ENCODE results near the gene TERT. TPM values are rescaled to one million over a fixed set of nuclear protein-coding genes. Genes with fewer than 3 reads are reported as not detected.

Gene TERT
- total RNA-seq, 1 experiment from 2014 or later, result 6.1 TPM

DNA sequence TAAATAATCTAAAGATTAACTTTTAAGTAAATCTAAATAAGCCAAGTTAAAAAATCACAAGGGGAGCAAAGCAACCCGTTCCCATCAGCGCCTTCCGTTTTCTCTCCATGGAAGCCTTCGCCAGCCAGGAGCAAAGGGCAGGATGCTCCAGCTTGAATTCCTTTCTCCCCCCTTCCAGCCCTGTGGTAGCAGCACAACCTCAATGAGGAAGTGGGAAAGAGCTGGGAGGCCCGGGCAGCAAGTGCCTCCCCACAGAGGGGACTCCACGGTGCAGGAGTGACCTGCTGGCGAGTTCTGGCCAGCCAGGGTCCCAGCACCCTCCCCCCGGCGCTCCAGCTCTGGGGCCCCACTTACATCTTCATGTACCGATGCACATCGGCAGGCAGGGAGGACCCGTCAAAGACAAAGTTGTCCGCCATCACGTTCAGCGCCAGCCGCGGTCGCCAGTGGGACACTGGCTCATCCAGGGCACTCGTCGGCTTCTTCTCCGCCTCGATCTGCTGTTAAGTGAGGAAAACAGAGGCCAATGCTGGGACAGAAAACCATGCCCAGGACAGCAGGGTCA, 43.7 kb upstream of the TERT start:
- Histone ChIP-seq H3K4me3 (ENCODE audit: low read depth, low read length) (no peak overlapping the region), H3K27me3 (replicated peaks; ENCODE audit: control insufficient read depth, insufficient read depth, low read length) (no peaks in the 10 kb centered on the region), H3K36me3 (ENCODE audit: control insufficient read depth, insufficient read depth, low read length) (peaks cover 3% of the 10 kb centered on the region), H3K9me3 (no peaks in the 10 kb centered on the region), H3K4me1 (no peaks in the 10 kb centered on the region)
- peaks cover 56% of the 10 kb centered on the region for H3K36me3 Mint-ChIP-seq (ENCODE audit: insufficient read depth, unreplicated experiment)
- POLR2A ChIA-PET, result interaction anchor here (0.7 kb wide), 1 partner anchor 42 kb away, joined by 4 read pairs; no protein-coding TSS in a partner anchor
- H3K4me3 Mint-ChIP-seq (ENCODE audit: unreplicated experiment), result no peak overlapping the region
- CTCF ChIA-PET, result no interaction called here
- TF ChIP-seq, protein P1, sequence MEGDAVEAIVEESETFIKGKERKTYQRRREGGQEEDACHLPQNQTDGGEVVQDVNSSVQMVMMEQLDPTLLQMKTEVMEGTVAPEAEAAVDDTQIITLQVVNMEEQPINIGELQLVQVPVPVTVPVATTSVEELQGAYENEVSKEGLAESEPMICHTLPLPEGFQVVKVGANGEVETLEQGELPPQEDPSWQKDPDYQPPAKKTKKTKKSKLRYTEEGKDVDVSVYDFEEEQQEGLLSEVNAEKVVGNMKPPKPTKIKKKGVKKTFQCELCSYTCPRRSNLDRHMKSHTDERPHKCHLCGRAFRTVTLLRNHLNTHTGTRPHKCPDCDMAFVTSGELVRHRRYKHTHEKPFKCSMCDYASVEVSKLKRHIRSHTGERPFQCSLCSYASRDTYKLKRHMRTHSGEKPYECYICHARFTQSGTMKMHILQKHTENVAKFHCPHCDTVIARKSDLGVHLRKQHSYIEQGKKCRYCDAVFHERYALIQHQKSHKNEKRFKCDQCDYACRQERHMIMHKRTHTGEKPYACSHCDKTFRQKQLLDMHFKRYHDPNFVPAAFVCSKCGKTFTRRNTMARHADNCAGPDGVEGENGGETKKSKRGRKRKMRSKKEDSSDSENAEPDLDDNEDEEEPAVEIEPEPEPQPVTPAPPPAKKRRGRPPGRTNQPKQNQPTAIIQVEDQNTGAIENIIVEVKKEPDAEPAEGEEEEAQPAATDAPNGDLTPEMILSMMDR (IDR thresholded peaks at IDR 0.05; ENCODE audit: insufficient read depth in 1 of 2, low read depth in 1 of 2, low read length in 1 of 2, severe bottlenecking in 1 of 2, unreplicated experiment in 1 of 2), result no peak
- BruUV-seq (replicated peaks), result no TSS peak
- intact Hi-C loops (cut with micrococcal nuclease; ENCODE audit: unreplicated experiment), result no loop called here
- DNase-seq, result no peak
- H3K27ac Mint-ChIP-seq (ENCODE audit: unreplicated experiment), result no peak overlapping the region
- no peaks in the 10 kb centered on the region for H3K9me3 Mint-ChIP-seq (ENCODE audit: unreplicated experiment)
- H3K4me1 Mint-ChIP-seq (ENCODE audit: low read depth, unreplicated experiment), result no peaks in the 10 kb centered on the region
- no peaks in the 10 kb centered on the region for H3K27me3 Mint-ChIP-seq (ENCODE audit: insufficient read depth, unreplicated experiment)

DNA sequence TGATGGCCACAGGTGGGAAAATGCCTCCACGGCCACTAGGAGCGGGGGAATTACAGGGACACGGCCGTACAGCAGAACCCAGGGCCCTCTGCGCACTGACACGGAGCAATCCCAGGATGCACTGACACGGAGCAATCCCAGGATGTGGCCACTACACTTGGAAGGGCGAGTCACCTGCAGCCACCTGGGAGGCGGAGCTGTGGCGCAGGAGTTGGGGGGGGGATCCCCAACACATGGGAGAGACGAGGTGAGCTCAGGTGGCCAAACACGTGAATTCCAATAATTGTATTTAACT, 43.3 kb upstream of the TERT start:
- Histone ChIP-seq H3K4me3 (ENCODE audit: low read depth, low read length) (no peak overlapping the region), H3K4me1 (no peaks in the 10 kb centered on the region), H3K36me3 (ENCODE audit: control insufficient read depth, insufficient read depth, low read length) (peaks cover 3% of the 10 kb centered on the region), H3K9me3 (no peaks in the 10 kb centered on the region), H3K27me3 (replicated peaks; ENCODE audit: control insufficient read depth, insufficient read depth, low read length) (no peaks in the 10 kb centered on the region)
- ChIA-PET POLR2A (interaction anchor here (0.7 kb wide), 1 partner anchor 41 kb away, joined by 4 read pairs; no protein-coding TSS in a partner anchor), CTCF (interaction anchor here (0.6 kb wide), 1 partner anchor 142 kb away, joined by 6 read pairs; no protein-coding TSS in a partner anchor)
- no peak overlapping the region for H3K4me3 Mint-ChIP-seq (ENCODE audit: unreplicated experiment)
- TF ChIP-seq, protein P1 (IDR thresholded peaks at IDR 0.05; ENCODE audit: insufficient read depth in 1 of 2, low read depth in 1 of 2, low read length in 1 of 2, severe bottlenecking in 1 of 2, unreplicated experiment in 1 of 2), result no peak
- no TSS peak for BruUV-seq (replicated peaks)
- no peaks in the 10 kb centered on the region for H3K27me3 Mint-ChIP-seq (ENCODE audit: insufficient read depth, unreplicated experiment)
- no peak for DNase-seq
- intact Hi-C loops (cut with micrococcal nuclease; ENCODE audit: unreplicated experiment), result no loop called here
- peaks cover 57% of the 10 kb centered on the region for H3K36me3 Mint-ChIP-seq (ENCODE audit: insufficient read depth, unreplicated experiment)
- no peaks in the 10 kb centered on the region for H3K9me3 Mint-ChIP-seq (ENCODE audit: unreplicated experiment)
- no peaks in the 10 kb centered on the region for H3K4me1 Mint-ChIP-seq (ENCODE audit: low read depth, unreplicated experiment)
- H3K27ac Mint-ChIP-seq (ENCODE audit: unreplicated experiment), result no peak overlapping the region

DNA sequence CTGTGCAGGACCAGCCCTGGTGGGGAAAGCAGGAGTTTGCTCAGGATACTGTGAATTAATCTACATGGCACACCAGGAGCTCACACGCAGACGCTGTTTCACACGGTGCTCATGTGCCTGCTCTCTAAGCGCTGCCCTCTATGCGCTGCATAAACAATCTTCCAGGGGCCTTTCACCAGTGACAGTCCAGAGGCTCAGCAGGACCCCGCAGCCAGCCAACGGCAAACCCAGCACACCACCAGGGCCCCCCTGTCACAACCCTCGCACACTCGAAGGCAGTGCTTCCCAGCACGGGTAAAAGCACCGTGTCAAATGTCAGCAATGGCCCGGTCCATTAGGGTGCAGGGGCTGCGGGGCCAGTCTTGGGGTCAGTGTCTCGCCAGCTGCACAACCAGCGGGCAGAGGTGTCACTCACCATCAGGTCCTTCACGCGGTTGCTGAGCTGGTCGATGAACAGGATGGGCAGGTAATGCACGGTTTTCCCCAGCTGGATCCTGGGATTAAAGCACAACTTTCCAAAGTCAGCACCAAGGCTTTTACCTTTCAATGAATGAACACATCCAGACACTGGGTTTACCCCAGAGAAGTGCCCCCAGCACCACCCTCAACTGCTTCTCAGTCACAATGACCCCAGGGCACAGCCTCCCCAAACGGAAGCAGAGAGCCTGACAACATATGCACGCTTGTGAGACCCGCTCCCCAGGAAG, 42.8 kb upstream of the TERT start:
- Histone ChIP-seq H3K9me3 (no peaks in the 10 kb centered on the region), H3K27me3 (replicated peaks; ENCODE audit: control insufficient read depth, insufficient read depth, low read length) (no peaks in the 10 kb centered on the region), H3K4me3 (ENCODE audit: low read depth, low read length) (no peak overlapping the region), H3K4me1 (no peaks in the 10 kb centered on the region), H3K36me3 (ENCODE audit: control insufficient read depth, insufficient read depth, low read length) (peaks cover 3% of the 10 kb centered on the region)
- Mint-ChIP-seq H3K27ac (ENCODE audit: unreplicated experiment) (no peak overlapping the region), H3K36me3 (ENCODE audit: insufficient read depth, unreplicated experiment) (peaks cover 58% of the 10 kb centered on the region), H3K9me3 (ENCODE audit: unreplicated experiment) (no peaks in the 10 kb centered on the region), H3K4me1 (ENCODE audit: low read depth, unreplicated experiment) (no peaks in the 10 kb centered on the region), H3K27me3 (ENCODE audit: insufficient read depth, unreplicated experiment) (no peaks in the 10 kb centered on the region), H3K4me3 (ENCODE audit: unreplicated experiment) (no peak overlapping the region)
- ChIA-PET CTCF (interaction anchor here (0.6 kb wide), 1 partner anchor 143 kb away, joined by 6 read pairs; no protein-coding TSS in a partner anchor), POLR2A (no interaction called here)
- TF ChIP-seq, protein P1 (IDR thresholded peaks at IDR 0.05; ENCODE audit: insufficient read depth in 1 of 2, low read depth in 1 of 2, low read length in 1 of 2, severe bottlenecking in 1 of 2, unreplicated experiment in 1 of 2), result no peak
- no peak for DNase-seq
- no TSS peak for BruUV-seq (replicated peaks)
- intact Hi-C loops (cut with micrococcal nuclease; ENCODE audit: unreplicated experiment), result no loop called here

Data from Caco-2 (cell line).